Sigmoid colon (tissue), 7 donors: ENCODE data around the gene LRP1B. TPM values are rescaled to one million over a fixed set of nuclear protein-coding genes. Genes with fewer than 3 reads are reported as not detected.

Experiments used
- DNase-seq: peaks from one replicate; pipeline ENCODE4 v3.0.0-alpha.2; 2019
- H3K27ac ChIP-seq, 4 donors: fragments of 200-600 bp; sonication (generic); one replicate each; pipeline ENCODE4 v1.5.1; 2016 to 2019; ENCODE audit warnings: mild to moderate bottlenecking in 1 of 4
- H3K27me3 ChIP-seq, 3 donors: fragments of 200-600 bp; sonication (generic); one replicate each; pipeline ENCODE4 v1.5.1; 2019; ENCODE audit warnings: mild to moderate bottlenecking in 1 of 3
- H3K36me3 ChIP-seq, 4 donors: fragments of 200-600 bp; sonication (generic); one replicate each; pipeline ENCODE4 v1.5.1; 2016 to 2019
- H3K4me1 ChIP-seq, 4 donors: fragments of 200-600 bp; sonication (generic); one replicate each; pipeline ENCODE4 v1.5.1; 2017 to 2019
- H3K4me3 ChIP-seq, 4 donors: fragments of 200-600 bp; sonication (generic); one replicate each; pipeline ENCODE4 v1.5.1; 2017 to 2019; ENCODE audit warnings: mild to moderate bottlenecking in 2 of 4, moderate library complexity in 1 of 4
- H3K9me3 ChIP-seq, 4 donors: fragments of 200-600 bp in 3 of 4; sonication (generic) in 3 of 4; one replicate each; pipeline versions ENCODE4 v1.5.1 to v1.6.1; 2013 to 2019
- CTCF ChIP-seq, 4 experiments: fragments of 450-650 bp in 3 of 4; fragments of 200-600 bp in 1 of 4; IDR thresholded peaks; one replicate each; pipeline ENCODE4 v1.5.1; 2016 to 2019; ENCODE audit warnings: antibody characterized with exemption in 4 of 4, mild to moderate bottlenecking in 3 of 4, moderate library complexity in 2 of 4
- EP300 ChIP-seq, 4 donors: sonication (generic); formaldehyde crosslinking; IDR thresholded peaks; one replicate each; pipeline ENCODE4 v1.6.1; 2017; ENCODE audit warnings: antibody characterized with exemption in 4 of 4
- POLR2A ChIP-seq, 2 donors: fragments of 450-650 bp; IDR thresholded peaks; one replicate each; pipeline ENCODE4 v1.6.1; 2016; ENCODE audit warnings: antibody characterized with exemption in 2 of 2, mild to moderate bottlenecking in 2 of 2, moderate library complexity in 2 of 2
- POLR2AphosphoS5 ChIP-seq, 4 donors: sonication (generic); formaldehyde crosslinking; IDR thresholded peaks; one replicate each; pipeline ENCODE4 v1.6.1; 2017; ENCODE audit warnings: antibody characterized with exemption in 4 of 4
- WGBS, 2 donors: extraction: QIAGEN DNeasy Blood & Tissue Kit; methylation state at CpG; one replicate each; pipeline ENCODE4 v1.1.7; 2013; 5-methylcytosine and 5-hydroxymethylcytosine counted together
- intact Hi-C: fragments of 100-400 bp; cut with DNase I; formaldehyde crosslinking; loops from one replicate; pipeline ENCODE4 v1.15.1; 2023
- polyA plus RNA-seq, 3 donors: library from polyadenylated mRNA; stranded (reverse); fragments of 200-250 nt; gene quantifications; one replicate each; pipeline ENCODE4 v1.2.3, GENCODE V29; 2013
- total RNA-seq, 4 donors: library from RNA; depleted of rRNA; stranded (reverse); fragments of >200 nt; gene quantifications; one replicate each; pipeline ENCODE4 v1.1.0, GENCODE V29; 2016
- donor health status: healthy with polysubstance abuse.
- donor health status: Bipolar disorder and iron deficiency.
- donor health status: healthy.

Gene LRP1B
- total and polyA plus RNA-seq, 7 donors, result 0.06 to 5.1 (median 2.0) TPM; not detected in 1

GRCh38 chr2:142042536-142043199 lies 88.1 kb downstream of the LRP1B start:
- Histone ChIP-seq H3K27me3 (no peaks in the 10 kb centered on the region), H3K9me3 (no peaks in the 10 kb centered on the region), H3K4me1 (no peaks in the 10 kb centered on the region), H3K36me3 (no peaks in the 10 kb centered on the region), H3K4me3 (no peak overlapping the region), H3K27ac (no peak overlapping the region)
- 55 to 72% methylated on average over 1 of the region's 1 CpG for WGBS, 2 donors
- no peak for TF ChIP-seq CTCF (IDR thresholded peaks at IDR 0.05)
- no peak for TF ChIP-seq EP300 (IDR thresholded peaks at IDR 0.05)
- no peak for TF ChIP-seq POLR2A (IDR thresholded peaks at IDR 0.05)
- TF ChIP-seq POLR2AphosphoS5 (IDR thresholded peaks at IDR 0.05), result no peak
- intact Hi-C loops, result no loop called here
- no peak for DNase-seq

GRCh38 chr2:142041996-142042395 lies 88.8 kb downstream of the LRP1B start:
- intact Hi-C loops, result no loop called here
- Histone ChIP-seq H3K4me3 (no peak overlapping the region), H3K27ac (no peak overlapping the region), H3K9me3 (no peaks in the 10 kb centered on the region), H3K27me3 (no peaks in the 10 kb centered on the region), H3K4me1 (no peaks in the 10 kb centered on the region), H3K36me3 (no peaks in the 10 kb centered on the region)
- TF ChIP-seq POLR2A (IDR thresholded peaks at IDR 0.05) (no peak), CTCF (IDR thresholded peaks at IDR 0.05) (no peak), POLR2AphosphoS5 (IDR thresholded peaks at IDR 0.05) (no peak)
- WGBS, 2 donors, result 78 to 89% methylated on average over 6 of the region's 6 CpGs
- DNase-seq, result no peak

GRCh38 chr2:142041105-142041504 lies 89.7 kb downstream of the LRP1B start:
- no peak for TF ChIP-seq CTCF (IDR thresholded peaks at IDR 0.05)
- TF ChIP-seq POLR2A (IDR thresholded peaks at IDR 0.05), result no peak
- no peak for TF ChIP-seq EP300 (IDR thresholded peaks at IDR 0.05)
- no peak for TF ChIP-seq POLR2AphosphoS5 (IDR thresholded peaks at IDR 0.05)
- WGBS, 2 donors, result 82 to 88% methylated on average over 1 of the region's 1 CpG
- Histone ChIP-seq H3K4me3 (no peak overlapping the region), H3K27ac (no peak overlapping the region), H3K27me3 (no peaks in the 10 kb centered on the region), H3K4me1 (no peaks in the 10 kb centered on the region), H3K9me3 (no peaks in the 10 kb centered on the region), H3K36me3 (no peaks in the 10 kb centered on the region)
- intact Hi-C loops, result no loop called here
- DNase-seq, result no peak

- Histone ChIP-seq H3K4me3 (no peak overlapping the region), H3K36me3 (no peaks in the 10 kb centered on the region), H3K4me1 (no peaks in the 10 kb centered on the region), H3K27me3 (no peaks in the 10 kb centered on the region), H3K27ac (no peak overlapping the region), H3K9me3 (no peaks in the 10 kb centered on the region)
- intact Hi-C loops, result no loop called here
- TF ChIP-seq EP300 (IDR thresholded peaks at IDR 0.05) (no peak), POLR2A (IDR thresholded peaks at IDR 0.05) (no peak)
- WGBS, 2 donors, result 56 to 82% methylated on average over 1 of the region's 1 CpG
- no peak for DNase-seq
These were observed 90.3 kb downstream of the LRP1B start for GRCh38 chr2:142040556-142040955.

- Histone ChIP-seq H3K27ac (no peak overlapping the region), H3K4me3 (no peak overlapping the region), H3K4me1 (no peaks in the 10 kb centered on the region), H3K27me3 (no peaks in the 10 kb centered on the region), H3K36me3 (no peaks in the 10 kb centered on the region), H3K9me3 (no peaks in the 10 kb centered on the region)
- no peak for DNase-seq
- TF ChIP-seq POLR2AphosphoS5 (IDR thresholded peaks at IDR 0.05), result no peak
- no peak for TF ChIP-seq CTCF (IDR thresholded peaks at IDR 0.05)
- no peak for TF ChIP-seq POLR2A (IDR thresholded peaks at IDR 0.05)
- no peak for TF ChIP-seq EP300 (IDR thresholded peaks at IDR 0.05)
- 79 to 98% methylated on average over 1 of the region's 1 CpG for WGBS, 2 donors
- intact Hi-C loops, result no loop called here
These were observed 92.0 kb downstream of the LRP1B start for GRCh38 chr2:142038826-142039225.
